ENCODE results near the gene CDC42EP3. TPM values are rescaled to one million over a fixed set of nuclear protein-coding genes. Genes with fewer than 3 reads are reported as not detected.

Gene CDC42EP3
- total RNA-seq, 1 donor from 2014 or later: 73.1 TPM

- no peak for TF ChIP-seq CTCF (IDR thresholded peaks at IDR 0.05)
- ATAC-seq (no peak), DNase-seq (no peak)
- no peak overlapping the region for H3K27ac ChIP-seq
- no peak overlapping the region for H3K4me3 ChIP-seq
- no peaks in the 10 kb centered on the region for H3K27me3 ChIP-seq (ENCODE audit: low read depth)
- H3K4me1 ChIP-seq: peaks cover 26% of the 10 kb centered on the region
- H3K9me3 ChIP-seq: no peaks in the 10 kb centered on the region
- no peaks in the 10 kb centered on the region for H3K36me3 ChIP-seq
- intact Hi-C loops (cut with DNase I): no loop called here
These were observed 43.7 kb downstream of the CDC42EP3 start for GRCh38 chr2:37627710-37628109.

GRCh38 chr2:37625796-37626571 lies 45.5 kb downstream of the CDC42EP3 start:
- DNase-seq (no peak), ATAC-seq (peak; percentile 56 to 57)
- Histone ChIP-seq H3K27me3 (ENCODE audit: low read depth) (no peaks in the 10 kb centered on the region), H3K36me3 (no peaks in the 10 kb centered on the region), H3K27ac (no peak overlapping the region), H3K4me3 (no peak overlapping the region), H3K9me3 (no peaks in the 10 kb centered on the region), H3K4me1 (peaks cover 20% of the 10 kb centered on the region)
- intact Hi-C loops (cut with DNase I): no loop called here
- no peak for TF ChIP-seq CTCF (IDR thresholded peaks at IDR 0.05)

DNA sequence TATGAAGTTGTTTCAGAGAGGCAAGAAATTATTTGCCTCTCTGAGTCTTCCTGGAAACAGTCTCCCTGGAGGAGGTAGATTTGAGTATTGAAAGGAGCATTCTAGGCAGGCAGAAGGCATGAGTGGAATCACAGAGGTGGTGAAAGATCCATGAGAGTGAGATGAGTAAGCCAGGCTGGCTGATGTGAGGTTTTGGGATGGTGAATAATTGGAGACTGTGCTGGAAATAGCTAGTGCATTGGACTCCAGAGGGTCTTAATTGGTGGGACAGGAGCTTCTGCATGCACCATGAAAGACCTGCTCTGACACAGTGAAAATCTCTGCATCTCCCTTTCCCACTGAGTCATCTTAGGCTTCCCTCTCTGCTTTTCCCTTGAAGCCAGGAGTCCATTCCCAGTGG lies 46.3 kb downstream of the CDC42EP3 start:
- Histone ChIP-seq H3K4me1 (peaks cover 20% of the 10 kb centered on the region), H3K27ac (no peak overlapping the region), H3K9me3 (no peaks in the 10 kb centered on the region), H3K4me3 (no peak overlapping the region), H3K36me3 (no peaks in the 10 kb centered on the region), H3K27me3 (ENCODE audit: low read depth) (no peaks in the 10 kb centered on the region)
- no peak for DNase-seq
- no peak for ATAC-seq
- intact Hi-C loops (cut with DNase I): no loop called here
- no peak for TF ChIP-seq CTCF (IDR thresholded peaks at IDR 0.05)

DNA sequence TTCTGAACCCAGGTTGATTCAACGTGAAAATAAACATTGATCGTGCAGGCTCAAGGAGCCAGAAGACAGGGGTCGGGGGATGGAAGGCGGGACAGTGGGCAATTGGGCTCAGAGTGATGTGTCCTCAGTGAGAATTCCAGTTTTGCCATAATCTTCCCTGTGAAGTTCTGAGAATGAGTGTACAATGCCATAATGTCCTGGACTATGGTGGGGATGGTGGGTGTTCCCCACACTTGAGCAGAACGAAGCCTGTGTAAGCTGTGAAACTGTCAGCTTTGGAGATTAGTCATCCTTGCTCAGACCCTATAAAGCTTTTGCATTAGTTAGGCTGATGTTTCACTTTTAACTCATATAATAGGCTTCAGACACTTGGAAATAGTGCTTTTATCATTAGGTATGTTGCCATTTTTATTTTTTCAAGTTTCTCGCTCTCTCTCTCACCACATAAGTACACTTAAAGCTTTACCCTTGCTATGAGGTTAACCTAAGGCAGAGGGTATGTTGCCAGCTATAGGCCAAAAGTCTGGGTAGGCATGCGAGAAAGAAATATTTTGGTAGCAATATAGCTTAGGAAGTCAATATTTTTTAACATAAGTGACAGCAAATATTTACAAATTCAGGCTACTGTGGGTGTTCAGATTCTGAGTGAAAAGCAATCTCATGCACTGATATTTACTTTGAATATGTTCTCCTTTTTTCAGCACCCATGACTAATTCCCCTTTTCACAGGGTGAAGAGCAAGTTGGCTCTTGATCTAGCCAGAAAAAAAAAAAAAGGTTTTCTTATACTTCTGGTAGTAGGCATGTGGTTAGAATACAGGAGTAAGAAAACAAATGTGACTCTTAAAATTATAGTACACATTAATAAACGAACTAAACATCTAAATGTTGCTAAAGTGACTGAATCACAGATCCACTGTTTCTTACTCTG lies 47.2 kb downstream of the CDC42EP3 start:
- DNase-seq (no peak), ATAC-seq (peak; percentile 41 to 42)
- Histone ChIP-seq H3K9me3 (no peaks in the 10 kb centered on the region), H3K36me3 (no peaks in the 10 kb centered on the region), H3K4me3 (no peak overlapping the region), H3K27ac (no peak overlapping the region), H3K27me3 (ENCODE audit: low read depth) (no peaks in the 10 kb centered on the region), H3K4me1 (peaks cover 20% of the 10 kb centered on the region)
- TF ChIP-seq CTCF (IDR thresholded peaks at IDR 0.05): no peak
- intact Hi-C loops (cut with DNase I): no loop called here

DNA sequence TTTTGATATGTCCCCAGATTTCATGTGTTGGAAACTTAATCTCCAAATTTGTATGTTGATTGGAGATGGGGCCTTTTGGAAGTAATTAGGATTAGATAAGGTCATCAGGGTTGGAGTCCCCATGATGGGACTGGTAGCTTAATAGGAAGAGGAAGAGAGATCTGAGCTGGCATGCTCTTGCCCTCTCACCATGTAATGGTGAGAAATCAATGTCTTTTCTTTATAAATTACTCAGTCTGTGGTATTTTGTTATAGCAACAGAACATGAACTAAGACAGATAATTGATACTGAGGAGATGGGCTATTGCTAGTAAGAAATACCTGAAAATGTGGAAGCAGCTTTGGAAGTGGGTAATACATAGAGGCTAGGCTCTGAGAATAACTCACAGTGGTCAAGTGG lies 48.0 kb downstream of the CDC42EP3 start:
- no peak overlapping the region for H3K4me3 ChIP-seq
- no peak for ATAC-seq
- peaks cover 20% of the 10 kb centered on the region for H3K4me1 ChIP-seq
- H3K27ac ChIP-seq: no peak overlapping the region
- TF ChIP-seq CTCF (IDR thresholded peaks at IDR 0.05): no peak
- intact Hi-C loops (cut with DNase I): no loop called here
- no peak for DNase-seq
- H3K9me3 ChIP-seq: no peaks in the 10 kb centered on the region
- no peaks in the 10 kb centered on the region for H3K27me3 ChIP-seq (ENCODE audit: low read depth)
- no peaks in the 10 kb centered on the region for H3K36me3 ChIP-seq

Data from lower lobe of right lung (tissue), 2 donors.